ENCODE measurements around the gene TUT4.

Gene TUT4

DNA sequence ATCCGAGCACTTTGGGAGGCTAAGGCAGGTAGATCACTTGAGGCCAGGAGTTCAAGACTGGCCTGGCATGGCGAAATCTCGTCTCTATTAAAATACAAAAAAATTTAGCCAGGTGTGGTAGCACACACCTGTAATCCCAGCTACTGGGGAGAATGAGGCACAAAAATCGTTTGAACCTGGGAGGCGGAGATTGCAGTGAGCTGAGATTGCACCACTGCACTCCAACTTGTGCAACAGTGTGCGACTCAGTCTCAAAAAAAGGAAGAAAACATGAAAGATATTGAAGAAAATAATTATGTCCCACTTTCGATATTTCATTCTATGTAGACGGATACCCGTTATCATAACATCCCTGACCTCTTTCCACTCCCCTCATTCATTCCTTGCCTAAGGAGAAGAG is 19.2 kb downstream of the TUT4 start:
- Histone ChIP-seq H4K20me1 (ENCODE audit: insufficient read depth, low read length) (peaks cover 8% of the 10 kb centered on the region; the same call in 1 of the 2 replicates), H3K9ac (ENCODE audit: low read length) (no peak overlapping the region), H2AFZ (ENCODE audit: low read depth, low read length) (no peak overlapping the region), H3K4me3 (ENCODE audit: low read length) (peak overlapping the region; percentile 53; the same call in 1 of the 2 replicates), H3K9me3 (ENCODE audit: insufficient read depth, low read length) (no peaks in the 10 kb centered on the region; the same call in 1 of the 2 replicates), H3K4me1 (ENCODE audit: low read length) (peaks cover 49% of the 10 kb centered on the region), H3K36me3 (replicated peaks; ENCODE audit: low read depth, low read length) (peaks cover 16% of the 10 kb centered on the region), H3K4me2 (ENCODE audit: low read length) (peak overlapping the region; percentile 73), H3K27ac (ENCODE audit: low read length) (peak overlapping the region; percentile 64; the same call in 1 of the 2 replicates), H3K79me2 (ENCODE audit: low read length) (peaks cover 90% of the 10 kb centered on the region), H3K27me3 (ENCODE audit: low read depth, low read length) (no peaks in the 10 kb centered on the region)
- no peak for TF ChIP-seq EZH2phosphoT487 (IDR thresholded peaks at IDR 0.05; ENCODE audit: low read depth)
- TF ChIP-seq CTCF (IDR thresholded peaks at IDR 0.05; ENCODE audit: low read depth, low read length) = no peak

DNA sequence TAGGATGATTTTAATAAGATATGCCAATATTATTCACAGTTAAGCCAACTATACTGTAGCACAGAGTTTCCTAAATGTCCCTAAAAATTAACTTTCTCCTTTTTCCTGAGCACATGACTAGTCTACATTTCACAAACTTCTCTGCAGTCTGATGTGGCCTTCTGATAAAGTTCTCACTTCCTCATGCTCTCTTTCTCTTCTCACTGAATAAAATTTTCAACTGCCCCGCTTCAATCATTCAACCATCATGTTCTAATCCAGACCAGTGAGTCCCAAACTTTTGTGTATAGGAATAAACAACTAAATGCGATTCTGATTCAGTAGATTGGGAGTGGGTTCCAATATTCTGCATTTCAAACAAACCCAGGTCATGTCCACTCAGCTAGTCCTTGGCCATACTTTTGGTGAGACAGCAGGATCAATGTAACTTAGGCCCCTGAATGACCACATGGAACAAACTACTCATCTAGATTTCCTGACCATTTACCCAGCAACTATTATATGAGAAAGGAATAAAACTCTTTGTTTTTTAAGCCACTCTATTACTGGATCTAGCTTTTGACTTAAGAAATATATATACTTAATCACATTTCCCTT is 20.1 kb downstream of the TUT4 start:
- Histone ChIP-seq H3K9me3 (ENCODE audit: insufficient read depth, low read length) (no peaks in the 10 kb centered on the region; the same call in 1 of the 2 replicates), H2AFZ (ENCODE audit: low read depth, low read length) (no peak overlapping the region), H3K79me2 (ENCODE audit: low read length) (peaks cover 90% of the 10 kb centered on the region), H3K27me3 (ENCODE audit: low read depth, low read length) (no peaks in the 10 kb centered on the region), H4K20me1 (ENCODE audit: insufficient read depth, low read length) (0 out of 2 replicates have a peak, but pooled peaks cover 7% of the 10 kb centered on the region), H3K4me1 (ENCODE audit: low read length) (peaks cover 49% of the 10 kb centered on the region), H3K4me3 (ENCODE audit: low read length) (peak overlapping the region; percentile 53), H3K9ac (ENCODE audit: low read length) (peak overlapping the region; percentile 39), H3K27ac (ENCODE audit: low read length) (peak overlapping the region; percentile 64), H3K36me3 (replicated peaks; ENCODE audit: low read depth, low read length) (peaks cover 16% of the 10 kb centered on the region), H3K4me2 (ENCODE audit: low read length) (peak overlapping the region; percentile 73)
- TF ChIP-seq EZH2phosphoT487 (IDR thresholded peaks at IDR 0.05; ENCODE audit: low read depth) (no peak), CTCF (IDR thresholded peaks at IDR 0.05; ENCODE audit: low read depth, low read length) (no peak)

DNA sequence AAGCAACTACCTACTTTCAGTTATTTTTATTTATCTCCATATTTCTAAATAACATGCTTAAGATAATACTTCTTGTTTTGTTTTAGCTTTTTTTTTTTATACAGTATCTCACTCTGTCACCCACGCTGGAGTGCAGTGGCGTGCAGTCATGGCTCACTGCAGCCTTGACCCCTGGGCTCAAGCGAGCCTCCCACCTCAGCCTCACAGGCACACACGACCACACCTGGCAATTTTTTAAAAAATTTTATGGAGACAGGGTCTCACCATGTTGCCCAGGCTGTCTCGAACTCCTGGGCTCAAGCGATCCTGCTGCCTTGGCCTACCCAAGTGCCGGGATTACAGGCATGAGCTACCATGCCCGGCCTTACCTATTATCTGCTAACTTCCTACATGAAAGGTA is 20.6 kb downstream of the TUT4 start:
- Histone ChIP-seq H3K27ac (ENCODE audit: low read length) (peak overlapping the region; percentile 64), H3K27me3 (ENCODE audit: low read depth, low read length) (no peaks in the 10 kb centered on the region), H3K9ac (ENCODE audit: low read length) (peak overlapping the region; percentile 39), H3K9me3 (ENCODE audit: insufficient read depth, low read length) (no peaks in the 10 kb centered on the region; the same call in 1 of the 2 replicates), H3K79me2 (ENCODE audit: low read length) (peaks cover 84% of the 10 kb centered on the region), H3K4me2 (ENCODE audit: low read length) (peak overlapping the region; percentile 73), H3K36me3 (replicated peaks; ENCODE audit: low read depth, low read length) (peaks cover 14% of the 10 kb centered on the region), H3K4me3 (ENCODE audit: low read length) (peak overlapping the region; percentile 53), H4K20me1 (ENCODE audit: insufficient read depth, low read length) (0 out of 2 replicates have a peak, but pooled peaks cover 7% of the 10 kb centered on the region), H3K4me1 (ENCODE audit: low read length) (peaks cover 49% of the 10 kb centered on the region), H2AFZ (ENCODE audit: low read depth, low read length) (no peak overlapping the region)
- TF ChIP-seq EZH2phosphoT487 (IDR thresholded peaks at IDR 0.05; ENCODE audit: low read depth) (no peak), CTCF (IDR thresholded peaks at IDR 0.05; ENCODE audit: low read depth, low read length) (no peak)

DNA sequence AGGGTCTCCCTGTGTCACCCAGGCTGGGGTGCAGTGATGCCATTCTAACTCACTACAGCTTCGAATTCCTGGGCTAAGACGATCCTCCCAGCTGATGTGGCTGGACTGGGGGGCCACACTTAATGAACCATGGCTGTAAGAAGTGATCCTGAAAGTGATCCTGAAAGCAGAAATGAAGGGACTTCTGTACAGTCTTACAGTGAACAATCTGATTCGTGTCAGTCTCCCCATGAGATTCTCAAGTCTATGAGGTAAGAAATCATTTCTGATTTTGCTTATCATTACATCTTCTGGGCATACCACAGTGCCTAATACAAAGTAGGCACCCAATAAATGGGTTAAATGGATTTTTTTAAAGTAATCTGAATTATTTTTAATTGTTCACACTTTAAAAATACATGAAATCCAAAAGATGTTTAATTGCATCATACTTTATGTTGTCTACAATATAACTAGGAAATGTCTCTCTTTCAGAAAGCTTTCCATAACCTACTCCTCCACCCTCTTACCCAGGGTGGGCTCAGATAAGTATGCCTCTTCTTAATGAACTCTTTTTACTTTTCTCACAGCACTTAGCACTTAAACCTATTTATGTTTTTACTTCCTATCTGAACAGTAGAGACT is 21.5 kb downstream of the TUT4 start:
- peaks cover 14% of the 10 kb centered on the region for H3K36me3 ChIP-seq (replicated peaks; ENCODE audit: low read depth, low read length)
- peak overlapping the region; percentile 64 for H3K27ac ChIP-seq (ENCODE audit: low read length)
- H3K9ac ChIP-seq (ENCODE audit: low read length) = peak overlapping the region; percentile 39; the same call in 1 of the 2 replicates
- peak overlapping the region; percentile 73 for H3K4me2 ChIP-seq (ENCODE audit: low read length)
- TF ChIP-seq EZH2phosphoT487 (IDR thresholded peaks at IDR 0.05; ENCODE audit: low read depth) (no peak), CTCF (IDR thresholded peaks at IDR 0.05; ENCODE audit: low read depth, low read length) (no peak)
- H3K79me2 ChIP-seq (ENCODE audit: low read length) = peaks cover 79% of the 10 kb centered on the region
- H4K20me1 ChIP-seq (ENCODE audit: insufficient read depth, low read length) = 0 out of 2 replicates have a peak, but pooled peaks cover 7% of the 10 kb centered on the region
- no peak overlapping the region for H2AFZ ChIP-seq (ENCODE audit: low read depth, low read length)
- peak overlapping the region; percentile 23; the same call in 1 of the 2 replicates for H3K4me3 ChIP-seq (ENCODE audit: low read length)
- no peaks in the 10 kb centered on the region; the same call in 1 of the 2 replicates for H3K9me3 ChIP-seq (ENCODE audit: insufficient read depth, low read length)
- H3K27me3 ChIP-seq (ENCODE audit: low read depth, low read length) = no peaks in the 10 kb centered on the region
- peaks cover 49% of the 10 kb centered on the region for H3K4me1 ChIP-seq (ENCODE audit: low read length)

Measured in OCI-LY3 (cell line).